Measurements from ENCODE around the gene FBXL3.

Gene FBXL3

GRCh38 chr13:76969488-76970365 lies 57.2 kb downstream of the FBXL3 start:
- TF ChIP-seq SIN3A (IDR thresholded peaks at IDR 0.05; ENCODE audit: borderline replicate concordance, insufficient read depth, low read length) (no peak), FOXP2 (optimal IDR thresholded peaks at IDR 0.05; ENCODE audit: borderline replicate concordance, extremely low read depth, extremely low read length, insufficient read depth) (no peak), REST (IDR thresholded peaks at IDR 0.05; ENCODE audit: insufficient read depth in 1 of 2, low read depth in 2 of 2, low read length in 2 of 2) (no peak), TAF1 (IDR thresholded peaks at IDR 0.05; ENCODE audit: borderline replicate concordance, insufficient read depth, low read length) (no peak), POLR2AphosphoS5 (IDR thresholded peaks at IDR 0.05; ENCODE audit: low read depth, low read length) (no peak)

GRCh38 chr13:76968041-76968440 lies 58.9 kb downstream of the FBXL3 start:
- TF ChIP-seq FOXP2 (optimal IDR thresholded peaks at IDR 0.05; ENCODE audit: borderline replicate concordance, extremely low read depth, extremely low read length, insufficient read depth) (no peak), REST (IDR thresholded peaks at IDR 0.05; ENCODE audit: insufficient read depth in 1 of 2, low read depth in 2 of 2, low read length in 2 of 2) (no peak), SIN3A (IDR thresholded peaks at IDR 0.05; ENCODE audit: borderline replicate concordance, insufficient read depth, low read length) (no peak), TAF1 (IDR thresholded peaks at IDR 0.05; ENCODE audit: borderline replicate concordance, insufficient read depth, low read length) (no peak), POLR2AphosphoS5 (IDR thresholded peaks at IDR 0.05; ENCODE audit: low read depth, low read length) (no peak)

GRCh38 chr13:76967031-76967430 lies 59.9 kb downstream of the FBXL3 start:
- no peak for TF ChIP-seq TAF1 (IDR thresholded peaks at IDR 0.05; ENCODE audit: borderline replicate concordance, insufficient read depth, low read length)
- no peak for TF ChIP-seq REST (IDR thresholded peaks at IDR 0.05; ENCODE audit: insufficient read depth in 1 of 2, low read depth in 2 of 2, low read length in 2 of 2)
- TF ChIP-seq SIN3A (IDR thresholded peaks at IDR 0.05; ENCODE audit: borderline replicate concordance, insufficient read depth, low read length): no peak
- no peak for TF ChIP-seq FOXP2 (optimal IDR thresholded peaks at IDR 0.05; ENCODE audit: borderline replicate concordance, extremely low read depth, extremely low read length, insufficient read depth)
- no peak for TF ChIP-seq POLR2AphosphoS5 (IDR thresholded peaks at IDR 0.05; ENCODE audit: low read depth, low read length)

GRCh38 chr13:76965759-76966421 lies 61.1 kb downstream of the FBXL3 start:
- no peak for TF ChIP-seq FOXP2 (optimal IDR thresholded peaks at IDR 0.05; ENCODE audit: borderline replicate concordance, extremely low read depth, extremely low read length, insufficient read depth)
- no peak for TF ChIP-seq POLR2AphosphoS5 (IDR thresholded peaks at IDR 0.05; ENCODE audit: low read depth, low read length)
- no peak for TF ChIP-seq TAF1 (IDR thresholded peaks at IDR 0.05; ENCODE audit: borderline replicate concordance, insufficient read depth, low read length)
- TF ChIP-seq REST (IDR thresholded peaks at IDR 0.05; ENCODE audit: insufficient read depth in 1 of 2, low read depth in 2 of 2, low read length in 2 of 2): no peak
- no peak for TF ChIP-seq SIN3A (IDR thresholded peaks at IDR 0.05; ENCODE audit: borderline replicate concordance, insufficient read depth, low read length)

Data from PFSK-1 (cell line).